ENCODE results near the gene HMGB2.

DNA sequence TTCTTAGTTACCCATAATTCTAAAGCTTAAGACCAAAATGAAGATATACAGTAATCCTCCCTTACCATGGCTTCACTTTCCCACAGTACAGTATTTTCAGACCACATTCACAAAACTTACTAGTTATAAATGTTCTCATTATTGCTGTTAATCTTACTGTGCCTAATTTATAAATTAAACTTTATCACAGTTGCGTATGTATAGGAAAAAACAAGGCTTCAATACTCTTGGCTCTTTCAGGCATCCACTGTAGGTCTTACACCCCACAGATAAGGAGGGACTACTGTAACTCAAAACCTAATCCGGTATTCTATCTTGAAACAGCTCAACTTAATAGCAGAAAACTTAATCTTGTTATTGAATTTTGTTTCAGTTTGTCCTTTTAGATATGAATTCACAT is 3.6 kb downstream of the HMGB2 start:
- TF ChIP-seq, protein P1, sequence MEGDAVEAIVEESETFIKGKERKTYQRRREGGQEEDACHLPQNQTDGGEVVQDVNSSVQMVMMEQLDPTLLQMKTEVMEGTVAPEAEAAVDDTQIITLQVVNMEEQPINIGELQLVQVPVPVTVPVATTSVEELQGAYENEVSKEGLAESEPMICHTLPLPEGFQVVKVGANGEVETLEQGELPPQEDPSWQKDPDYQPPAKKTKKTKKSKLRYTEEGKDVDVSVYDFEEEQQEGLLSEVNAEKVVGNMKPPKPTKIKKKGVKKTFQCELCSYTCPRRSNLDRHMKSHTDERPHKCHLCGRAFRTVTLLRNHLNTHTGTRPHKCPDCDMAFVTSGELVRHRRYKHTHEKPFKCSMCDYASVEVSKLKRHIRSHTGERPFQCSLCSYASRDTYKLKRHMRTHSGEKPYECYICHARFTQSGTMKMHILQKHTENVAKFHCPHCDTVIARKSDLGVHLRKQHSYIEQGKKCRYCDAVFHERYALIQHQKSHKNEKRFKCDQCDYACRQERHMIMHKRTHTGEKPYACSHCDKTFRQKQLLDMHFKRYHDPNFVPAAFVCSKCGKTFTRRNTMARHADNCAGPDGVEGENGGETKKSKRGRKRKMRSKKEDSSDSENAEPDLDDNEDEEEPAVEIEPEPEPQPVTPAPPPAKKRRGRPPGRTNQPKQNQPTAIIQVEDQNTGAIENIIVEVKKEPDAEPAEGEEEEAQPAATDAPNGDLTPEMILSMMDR (IDR thresholded peaks at IDR 0.05; ENCODE audit: low read depth, low read length, poor library complexity, severe bottlenecking) = no peak
- no peak for TF ChIP-seq EZH2phosphoT487 (IDR thresholded peaks at IDR 0.05; ENCODE audit: borderline replicate concordance, low read length)
